OCI-LY1 (cell line): ENCODE results near the gene UNC5B.

Experiments used
- H2AFZ ChIP-seq: fragments of 200-600 bp; sonication (generic), shearing (Covaris generic); 2 replicates; pipeline ENCODE4 v1.6.0; 2014; ENCODE audit warnings: antibody characterized with exemption, mild to moderate bottlenecking, low read length
- H3F3A ChIP-seq: fragments of 200-600 bp; sonication (generic), shearing (Covaris generic); 2 replicates; pipeline ENCODE4 v1.6.0; 2014; ENCODE audit warnings: mild to moderate bottlenecking, antibody characterized with exemption, low read length, moderate library complexity; ENCODE audit not compliant: insufficient read depth
- H3K27ac ChIP-seq: fragments of 200-600 bp; sonication (generic); 2 replicates; pipeline ENCODE4 v1.5.1; 2014; ENCODE audit warnings: low read length, mixed run types, mild to moderate bottlenecking, low read depth; ENCODE audit not compliant: poor library complexity, severe bottlenecking
- H3K27me3 ChIP-seq: fragments of 200-600 bp; sonication (generic); 2 replicates; pipeline ENCODE4 v1.6.0; 2014; ENCODE audit warnings: antibody characterized with exemption, mild to moderate bottlenecking, low read length, moderate library complexity; ENCODE audit not compliant: insufficient read depth
- H3K36me3 ChIP-seq: fragments of 200-600 bp; sonication (generic); 2 replicates; pipeline ENCODE4 v1.6.1; 2014; ENCODE audit warnings: mild to moderate bottlenecking, antibody characterized with exemption, low read length, moderate library complexity, mixed read lengths; ENCODE audit not compliant: insufficient read depth
- H3K4me1 ChIP-seq: fragments of 200-600 bp; sonication (generic); 2 replicates; pipeline ENCODE4 v1.5.1; 2014; ENCODE audit warnings: mild to moderate bottlenecking, low read length, moderate library complexity; ENCODE audit not compliant: insufficient read depth, severe bottlenecking
- H3K4me2 ChIP-seq: fragments of 200-600 bp; sonication (generic), shearing (Covaris generic); 2 replicates; pipeline ENCODE4 v1.6.1; 2014; ENCODE audit warnings: low read length
- H3K4me3 ChIP-seq: fragments of 200-600 bp; sonication (generic); 2 replicates; pipeline ENCODE4 v1.5.1; 2014; ENCODE audit warnings: low read length, low read depth, mild to moderate bottlenecking, mixed read lengths; ENCODE audit not compliant: poor library complexity, severe bottlenecking
- H3K79me2 ChIP-seq: fragments of 200-600 bp; shearing (Covaris generic); 2 replicates; pipeline ENCODE4 v1.6.1; 2016; ENCODE audit warnings: mixed run types, low read length, mixed read lengths; ENCODE audit not compliant: insufficient read depth
- H3K9ac ChIP-seq: fragments of 200-600 bp; sonication (generic), shearing (Covaris generic); 2 replicates; pipeline ENCODE4 v1.6.1; 2014; ENCODE audit warnings: mild to moderate bottlenecking, low read length, mixed read lengths
- H3K9me2 ChIP-seq: fragments of 200-600 bp; sonication (generic), shearing (Covaris generic); 2 replicates; pipeline ENCODE4 v1.6.1; 2014; ENCODE audit warnings: low read depth, mild to moderate bottlenecking, low read length, mixed read lengths
- H3K9me3 ChIP-seq: fragments of 200-600 bp; shearing (Covaris generic); 2 replicates; pipeline ENCODE4 v1.6.1; 2014; ENCODE audit warnings: low read length, mixed read lengths
- H4K20me1 ChIP-seq: fragments of 200-600 bp; sonication (generic), shearing (Covaris generic); 2 replicates; pipeline ENCODE4 v1.6.0; 2016; ENCODE audit warnings: mild to moderate bottlenecking, low read length; ENCODE audit not compliant: insufficient read depth
- EZH2 ChIP-seq: fragments of 200-600 bp; sonication (generic), shearing (Covaris generic); IDR thresholded peaks from 2 replicates; pipeline ENCODE4 v1.8.0; 2017; ENCODE audit warnings: borderline replicate concordance, mixed run types, mild to moderate bottlenecking, antibody characterized with exemption, low read length, moderate library complexity, mixed read lengths
- TF ChIP-seq, protein P1 (sequence below): fragments of 200-600 bp; sonication (generic), shearing (Covaris generic); IDR thresholded peaks from 2 replicates; pipeline ENCODE4 v1.5.1; 2017; ENCODE audit warnings: mild to moderate bottlenecking, antibody characterized with exemption, low read length, moderate library complexity, mixed read lengths

UNC5B gene

DNA sequence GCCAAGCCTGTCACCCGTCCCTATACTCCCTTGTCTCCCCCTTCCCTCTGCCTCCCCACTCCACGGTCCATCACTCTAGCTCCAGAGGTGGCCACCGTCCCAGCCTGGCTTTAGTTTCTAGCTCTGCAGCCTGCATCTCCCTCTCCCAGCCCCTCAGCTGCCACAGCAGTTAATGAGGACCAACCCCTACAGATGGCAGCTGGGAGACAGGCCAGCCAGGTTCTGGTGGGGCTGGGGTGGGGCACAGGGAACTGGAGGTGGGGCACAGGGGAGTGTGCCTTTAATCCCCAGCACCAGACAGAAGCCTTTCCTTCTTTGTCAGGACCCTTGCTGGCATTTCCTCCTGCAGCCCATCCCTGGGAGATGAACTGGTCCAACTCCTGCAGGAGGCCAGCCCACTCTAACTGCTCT lies 21.1 kb downstream of the UNC5B start:
- Histone ChIP-seq H3K9me2 (no peaks in the 10 kb centered on the region), H2AFZ (no peak overlapping the region), H3K79me2 (no peaks in the 10 kb centered on the region), H3F3A (no peaks in the 10 kb centered on the region), H4K20me1 (no peaks in the 10 kb centered on the region), H3K36me3 (no peaks in the 10 kb centered on the region), H3K27ac (no peak overlapping the region), H3K9ac (no peak overlapping the region), H3K9me3 (no peaks in the 10 kb centered on the region), H3K4me3 (no peak overlapping the region), H3K4me1 (no peaks in the 10 kb centered on the region), H3K4me2 (no peak overlapping the region), H3K27me3 (peaks cover 2% of the 10 kb centered on the region; the same call in 1 of the 2 replicates)
- TF ChIP-seq, protein P1, sequence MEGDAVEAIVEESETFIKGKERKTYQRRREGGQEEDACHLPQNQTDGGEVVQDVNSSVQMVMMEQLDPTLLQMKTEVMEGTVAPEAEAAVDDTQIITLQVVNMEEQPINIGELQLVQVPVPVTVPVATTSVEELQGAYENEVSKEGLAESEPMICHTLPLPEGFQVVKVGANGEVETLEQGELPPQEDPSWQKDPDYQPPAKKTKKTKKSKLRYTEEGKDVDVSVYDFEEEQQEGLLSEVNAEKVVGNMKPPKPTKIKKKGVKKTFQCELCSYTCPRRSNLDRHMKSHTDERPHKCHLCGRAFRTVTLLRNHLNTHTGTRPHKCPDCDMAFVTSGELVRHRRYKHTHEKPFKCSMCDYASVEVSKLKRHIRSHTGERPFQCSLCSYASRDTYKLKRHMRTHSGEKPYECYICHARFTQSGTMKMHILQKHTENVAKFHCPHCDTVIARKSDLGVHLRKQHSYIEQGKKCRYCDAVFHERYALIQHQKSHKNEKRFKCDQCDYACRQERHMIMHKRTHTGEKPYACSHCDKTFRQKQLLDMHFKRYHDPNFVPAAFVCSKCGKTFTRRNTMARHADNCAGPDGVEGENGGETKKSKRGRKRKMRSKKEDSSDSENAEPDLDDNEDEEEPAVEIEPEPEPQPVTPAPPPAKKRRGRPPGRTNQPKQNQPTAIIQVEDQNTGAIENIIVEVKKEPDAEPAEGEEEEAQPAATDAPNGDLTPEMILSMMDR, result no peak
- no peak for TF ChIP-seq EZH2

DNA sequence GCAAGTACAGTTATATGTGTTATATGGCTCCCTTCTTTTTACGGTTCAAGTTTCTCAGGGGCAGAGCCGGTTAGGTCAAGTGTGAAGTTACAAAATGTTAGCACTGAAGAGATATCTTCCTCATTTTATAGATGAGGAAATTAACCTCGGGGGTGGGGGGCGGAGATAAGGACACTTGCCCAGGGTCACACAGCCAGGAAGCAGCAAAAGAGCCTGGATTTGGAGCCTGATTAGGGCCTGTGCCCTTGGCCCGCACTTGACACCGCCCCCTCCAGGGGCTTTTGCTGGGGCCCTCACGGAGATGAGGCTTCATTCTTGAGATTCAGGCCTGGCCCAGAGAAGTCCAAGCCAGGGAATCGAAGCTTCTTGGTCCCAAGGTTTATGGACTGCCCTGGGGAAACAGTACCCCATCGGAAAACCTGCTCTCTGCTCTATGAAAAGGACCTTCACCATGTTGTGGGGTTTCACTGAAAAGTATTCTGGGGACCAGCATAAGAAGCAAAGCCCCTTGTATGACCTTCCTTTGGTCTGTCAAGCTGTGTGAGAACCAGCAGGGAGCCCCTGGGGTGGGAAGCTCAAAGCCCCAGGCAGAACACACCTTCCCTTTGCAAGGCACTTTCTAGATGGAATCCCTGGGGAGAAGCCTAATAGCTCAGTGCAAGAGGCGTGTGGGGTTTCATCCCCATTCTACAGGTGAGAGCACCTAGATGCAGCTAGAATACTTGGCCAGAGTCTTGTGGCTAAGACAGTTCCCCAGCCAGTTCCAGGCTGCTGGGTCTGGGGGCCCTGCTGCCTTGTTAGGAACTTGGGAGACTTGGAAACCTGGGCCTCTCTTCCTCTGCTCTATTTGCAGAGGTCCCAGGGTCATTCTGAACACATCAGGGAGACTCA lies 21.9 kb downstream of the UNC5B start:
- Histone ChIP-seq H3K27me3 (no peaks in the 10 kb centered on the region), H3K4me3 (no peak overlapping the region), H4K20me1 (no peaks in the 10 kb centered on the region), H2AFZ (no peak overlapping the region), H3K9me2 (no peaks in the 10 kb centered on the region), H3K4me2 (no peak overlapping the region), H3K36me3 (no peaks in the 10 kb centered on the region), H3K9ac (no peak overlapping the region), H3K79me2 (no peaks in the 10 kb centered on the region), H3K4me1 (no peaks in the 10 kb centered on the region), H3K27ac (no peak overlapping the region), H3K9me3 (no peaks in the 10 kb centered on the region), H3F3A (no peaks in the 10 kb centered on the region)
- TF ChIP-seq, protein P1, result no peak
- TF ChIP-seq EZH2, result no peak

DNA sequence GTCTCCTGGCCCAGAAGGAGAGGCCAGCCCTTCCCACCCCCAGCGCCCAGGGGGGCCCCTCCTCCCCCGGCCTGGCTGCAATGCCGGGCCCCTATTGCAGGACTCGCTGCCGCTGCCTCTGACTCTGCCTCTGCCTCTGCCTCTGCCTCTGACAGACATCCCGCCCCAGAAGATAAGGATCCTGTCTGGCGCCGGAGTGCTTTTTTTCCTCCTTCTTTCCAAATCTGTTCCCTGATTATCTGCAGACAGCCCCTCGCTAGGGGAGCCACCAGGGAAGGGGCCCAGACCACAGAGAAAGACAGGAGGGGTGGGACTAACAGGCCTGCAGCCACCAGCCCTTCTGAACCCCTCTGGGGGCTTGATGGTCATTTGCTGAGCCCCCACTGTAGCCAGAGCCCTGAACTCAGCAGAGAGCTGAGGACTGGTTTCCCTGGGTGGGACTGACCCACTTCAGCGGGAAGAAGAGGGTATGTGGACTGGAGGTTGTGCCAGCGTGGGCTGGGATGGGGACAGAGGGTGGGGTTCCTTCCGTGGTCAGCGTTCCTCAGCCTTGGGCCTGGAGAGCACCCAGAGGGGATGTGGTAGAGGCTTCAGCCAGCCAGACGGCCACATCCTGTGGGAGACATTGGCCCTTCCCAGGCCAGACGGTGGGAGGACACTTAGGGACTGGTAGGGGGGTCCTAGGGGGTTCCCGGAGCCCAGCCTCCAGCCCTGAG lies 22.8 kb downstream of the UNC5B start:
- Histone ChIP-seq H3K4me3 (no peak overlapping the region), H3K79me2 (no peaks in the 10 kb centered on the region), H3K4me1 (no peaks in the 10 kb centered on the region), H3K9me2 (no peaks in the 10 kb centered on the region), H3K9me3 (no peaks in the 10 kb centered on the region), H3K36me3 (no peaks in the 10 kb centered on the region), H3K4me2 (no peak overlapping the region), H4K20me1 (no peaks in the 10 kb centered on the region), H3F3A (no peaks in the 10 kb centered on the region), H3K9ac (no peak overlapping the region), H3K27ac (no peak overlapping the region), H2AFZ (no peak overlapping the region), H3K27me3 (no peaks in the 10 kb centered on the region)
- TF ChIP-seq EZH2, result no peak
- TF ChIP-seq, protein P1, result no peak
